C4-2B (cell line): ENCODE data around the gene GMDS.

Source experiments
- H3K27ac ChIP-seq: fragments of 450-650 bp; 2 replicates; pipeline ENCODE4 v1.5.1; 2017
- CTCF ChIP-seq: fragments of 450-650 bp; conservative IDR thresholded peaks from 2 replicates; pipeline ENCODE4 v1.5.1; 2017; ENCODE audit warnings: mild to moderate bottlenecking
- ZFX ChIP-seq: fragments of 450-650 bp; IDR thresholded peaks from 2 replicates; pipeline ENCODE4 v1.6.1; 2017

GMDS gene

GRCh38 chr6:1800845-1801244, 444.6 kb downstream of the GMDS start:
- TF ChIP-seq ZFX = no peak
- TF ChIP-seq CTCF = no peak
- no peak overlapping the region for H3K27ac ChIP-seq

- TF ChIP-seq CTCF = no peak
- no peak for TF ChIP-seq ZFX
Measured at GRCh38 chr6:1798965-1799325, 446.5 kb downstream of the GMDS start.

GRCh38 chr6:1798303-1798964, 447.0 kb downstream of the GMDS start:
- no peak overlapping the region for H3K27ac ChIP-seq
- TF ChIP-seq ZFX (no peak), CTCF (no peak)

More at GRCh38 chr6:1798965-1799325, 446.5 kb downstream of the GMDS start:
- H3K27ac ChIP-seq = no peak overlapping the region

GRCh38 chr6:1797801-1798200, 447.6 kb downstream of the GMDS start:
- TF ChIP-seq CTCF (no peak), ZFX (no peak)
- H3K27ac ChIP-seq = no peak overlapping the region

GRCh38 chr6:1796706-1797529, 448.5 kb downstream of the GMDS start:
- no peak overlapping the region for H3K27ac ChIP-seq

GRCh38 chr6:1795910-1796309, 449.5 kb downstream of the GMDS start:
- TF ChIP-seq ZFX (no peak), CTCF (no peak)

More at GRCh38 chr6:1796706-1797529, 448.5 kb downstream of the GMDS start:
- TF ChIP-seq CTCF (no peak), ZFX (no peak)

GRCh38 chr6:1792989-1793388, 452.4 kb downstream of the GMDS start:
- no peak overlapping the region for H3K27ac ChIP-seq
- no peak for TF ChIP-seq ZFX
- peak; percentile 76 for TF ChIP-seq CTCF

More at GRCh38 chr6:1795910-1796309, 449.5 kb downstream of the GMDS start:
- no peak overlapping the region for H3K27ac ChIP-seq
